Tibial artery (tissue), 4 donors: Measurements from ENCODE around the gene DNAJC22.
A peak's percentile ranks its signal among the peaks of the same experiment; 100 is the strongest.

Experiments
- DNase-seq, 2 donors: peaks; one replicate each; pipeline ENCODE4 v3.0.0-alpha.2; 2019
- H3K27ac ChIP-seq, 2 donors: fragments of 200-600 bp; sonication (generic) in 1 of 2; 1 replicate in 1 of 2; 2 replicates in 1 of 2; pipeline ENCODE4 v1.5.1; 2018 to 2019; ENCODE audit warnings: mild to moderate bottlenecking in 1 of 2
- H3K27me3 ChIP-seq, 2 donors: fragments of 200-600 bp; sonication (generic) in 1 of 2; one replicate each; pipeline versions ENCODE4 v1.5.1 to v1.6.0; 2016 to 2019
- H3K36me3 ChIP-seq, 3 donors: fragments of 200-600 bp; sonication (generic) in 2 of 3; one replicate each; pipeline ENCODE4 v1.5.1; 2016 to 2019; ENCODE audit warnings: mild to moderate bottlenecking in 2 of 3
- H3K4me1 ChIP-seq, 4 donors: fragments of 200-600 bp; sonication (generic) in 2 of 4; 1 replicate in 3 of 4; 2 replicates in 1 of 4; pipeline ENCODE4 v1.5.1; 2016 to 2019
- H3K4me3 ChIP-seq, 2 donors: fragments of 200-600 bp; sonication (generic) in 1 of 2; 1 replicate in 1 of 2; 2 replicates in 1 of 2; pipeline ENCODE4 v1.5.1; 2018 to 2019; ENCODE audit warnings: mild to moderate bottlenecking in 2 of 2
- H3K9me3 ChIP-seq, 3 donors: fragments of 200-600 bp; sonication (generic) in 1 of 3; one replicate each; pipeline ENCODE4 v1.5.1; 2016 to 2019
- intact Hi-C: fragments of 100-400 bp; cut with DNase I; formaldehyde crosslinking; loops from one replicate; pipeline ENCODE4 v1.15.0; 2023; ENCODE audit warnings: low total_unique reads
- TF ChIP-seq, protein P1 (sequence below), 2 experiments: fragments of 200-600 bp in 1 of 2; fragments of 450-650 bp in 1 of 2; IDR thresholded peaks; one replicate each; pipeline ENCODE4 v1.5.1; 2017 to 2019; ENCODE audit warnings: antibody characterized with exemption in 2 of 2, mild to moderate bottlenecking in 1 of 2, moderate library complexity in 1 of 2

DNAJC22 gene

DNA sequence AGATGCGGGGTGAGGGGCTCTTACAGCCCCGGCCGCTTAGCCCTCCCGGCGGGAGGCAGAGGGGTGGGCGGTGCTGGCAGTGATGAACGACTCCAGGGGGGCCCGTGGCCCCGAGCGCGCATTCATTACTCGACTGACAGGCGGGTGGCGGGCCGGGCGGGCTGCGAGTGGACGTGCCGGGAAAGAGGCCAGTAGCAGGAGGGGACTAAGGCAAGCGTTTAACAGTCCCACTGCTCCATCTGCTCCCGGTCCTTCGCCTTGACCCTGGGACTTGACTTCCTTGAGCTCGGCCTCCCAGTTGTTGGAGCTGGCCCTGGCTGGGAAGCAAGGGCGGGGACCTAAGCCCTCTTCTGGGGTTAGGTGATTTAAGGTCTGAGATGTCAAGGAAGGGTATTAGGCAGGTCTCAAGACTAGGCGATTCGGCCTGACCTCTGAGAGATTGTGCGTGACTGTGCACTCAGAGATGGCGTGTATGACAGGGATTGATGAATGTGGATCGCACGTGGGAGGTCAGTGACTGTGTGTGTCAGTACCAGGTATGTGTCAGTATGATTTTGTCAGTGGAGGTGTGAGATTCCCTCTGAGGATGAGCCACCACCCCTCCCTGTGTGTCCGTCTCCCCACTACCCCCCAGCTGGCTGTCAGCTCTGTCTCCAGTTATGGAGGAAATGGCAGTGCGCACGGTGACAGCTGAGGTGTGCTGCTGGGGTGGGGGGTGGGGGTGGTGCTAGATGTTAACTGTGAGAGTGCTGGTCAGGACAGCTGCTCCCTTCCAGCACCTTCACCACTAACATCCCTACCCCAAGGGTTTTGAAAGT is 3.6 kb upstream of the DNAJC22 start:
- H3K27ac ChIP-seq = no peak overlapping the region
- H3K27me3 ChIP-seq = peaks cover 3 to 74% of the 10 kb centered on the region in 2 donors
- TF ChIP-seq, protein P1, sequence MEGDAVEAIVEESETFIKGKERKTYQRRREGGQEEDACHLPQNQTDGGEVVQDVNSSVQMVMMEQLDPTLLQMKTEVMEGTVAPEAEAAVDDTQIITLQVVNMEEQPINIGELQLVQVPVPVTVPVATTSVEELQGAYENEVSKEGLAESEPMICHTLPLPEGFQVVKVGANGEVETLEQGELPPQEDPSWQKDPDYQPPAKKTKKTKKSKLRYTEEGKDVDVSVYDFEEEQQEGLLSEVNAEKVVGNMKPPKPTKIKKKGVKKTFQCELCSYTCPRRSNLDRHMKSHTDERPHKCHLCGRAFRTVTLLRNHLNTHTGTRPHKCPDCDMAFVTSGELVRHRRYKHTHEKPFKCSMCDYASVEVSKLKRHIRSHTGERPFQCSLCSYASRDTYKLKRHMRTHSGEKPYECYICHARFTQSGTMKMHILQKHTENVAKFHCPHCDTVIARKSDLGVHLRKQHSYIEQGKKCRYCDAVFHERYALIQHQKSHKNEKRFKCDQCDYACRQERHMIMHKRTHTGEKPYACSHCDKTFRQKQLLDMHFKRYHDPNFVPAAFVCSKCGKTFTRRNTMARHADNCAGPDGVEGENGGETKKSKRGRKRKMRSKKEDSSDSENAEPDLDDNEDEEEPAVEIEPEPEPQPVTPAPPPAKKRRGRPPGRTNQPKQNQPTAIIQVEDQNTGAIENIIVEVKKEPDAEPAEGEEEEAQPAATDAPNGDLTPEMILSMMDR (IDR thresholded peaks at IDR 0.05) = no peak
- no peaks in the 10 kb centered on the region for H3K36me3 ChIP-seq
- peak in 1 of 2 donors; percentile 64 for DNase-seq
- intact Hi-C loops = no loop called here
- no peaks in the 10 kb centered on the region for H3K9me3 ChIP-seq
- H3K4me1 ChIP-seq = peaks cover 7 to 52% (median 49%) of the 10 kb centered on the region in 4 donors
- H3K4me3 ChIP-seq = peak overlapping the region; percentile 39 to 45

- H3K4me1 ChIP-seq = peaks cover 7 to 55% (median 50%) of the 10 kb centered on the region in 4 donors
- TF ChIP-seq, protein P1 (IDR thresholded peaks at IDR 0.05) = no peak
Measured at GRCh38 chr12:49344486-49345050, 2.1 kb upstream of the DNAJC22 start.

GRCh38 chr12:49345051-49345824 is 1.4 kb upstream of the DNAJC22 start:
- intact Hi-C loops = no loop called here
- Histone ChIP-seq H3K4me3 (peak overlapping the region; percentile 37 to 51), H3K27me3 (peaks cover 3 to 78% of the 10 kb centered on the region in 2 donors), H3K27ac (no peak overlapping the region), H3K4me1 (peaks cover 7 to 55% (median 50%) of the 10 kb centered on the region in 4 donors), H3K9me3 (no peaks in the 10 kb centered on the region), H3K36me3 (no peaks in the 10 kb centered on the region)
- DNase-seq = peak in 1 of 2 donors; percentile 69
- TF ChIP-seq, protein P1 (IDR thresholded peaks at IDR 0.05) = no peak

More at GRCh38 chr12:49344486-49345050, 2.1 kb upstream of the DNAJC22 start:
- no peaks in the 10 kb centered on the region for H3K9me3 ChIP-seq
- peaks cover 3 to 74% of the 10 kb centered on the region in 2 donors for H3K27me3 ChIP-seq
- H3K36me3 ChIP-seq = no peaks in the 10 kb centered on the region
- intact Hi-C loops = no loop called here
- DNase-seq = no peak
- peak overlapping the region in 1 of 2 donors; percentile 51 for H3K4me3 ChIP-seq
- H3K27ac ChIP-seq = no peak overlapping the region

GRCh38 chr12:49345825-49346658 is 646 bp upstream of the DNAJC22 start:
- TF ChIP-seq, protein P1 (IDR thresholded peaks at IDR 0.05) = no peak
- Histone ChIP-seq H3K36me3 (no peaks in the 10 kb centered on the region), H3K4me3 (peak overlapping the region; percentile 37 to 51), H3K4me1 (peaks cover 7 to 55% (median 50%) of the 10 kb centered on the region in 4 donors), H3K27me3 (peaks cover 3 to 84% of the 10 kb centered on the region in 2 donors), H3K9me3 (no peaks in the 10 kb centered on the region), H3K27ac (no peak overlapping the region)
- intact Hi-C loops = no loop called here
- DNase-seq = peak in 1 of 2 donors; percentile 53
